PC-9 (cell line): Measurements from ENCODE around the gene CCDC70.

Experiments used
- EZH2 ChIP-seq: fragments of 200-600 bp; sonication (generic); IDR thresholded peaks from 2 replicates; pipeline ENCODE4 v1.8.0; 2017; ENCODE audit warnings: antibody characterized with exemption, low read depth
- TF ChIP-seq, protein P1 (sequence below): fragments of 200-600 bp; sonication (generic); conservative IDR thresholded peaks from 2 replicates; pipeline ENCODE4 v1.6.1; 2017; ENCODE audit warnings: mixed run types, antibody characterized with exemption, mild to moderate bottlenecking, moderate library complexity

- TF ChIP-seq, protein P1, sequence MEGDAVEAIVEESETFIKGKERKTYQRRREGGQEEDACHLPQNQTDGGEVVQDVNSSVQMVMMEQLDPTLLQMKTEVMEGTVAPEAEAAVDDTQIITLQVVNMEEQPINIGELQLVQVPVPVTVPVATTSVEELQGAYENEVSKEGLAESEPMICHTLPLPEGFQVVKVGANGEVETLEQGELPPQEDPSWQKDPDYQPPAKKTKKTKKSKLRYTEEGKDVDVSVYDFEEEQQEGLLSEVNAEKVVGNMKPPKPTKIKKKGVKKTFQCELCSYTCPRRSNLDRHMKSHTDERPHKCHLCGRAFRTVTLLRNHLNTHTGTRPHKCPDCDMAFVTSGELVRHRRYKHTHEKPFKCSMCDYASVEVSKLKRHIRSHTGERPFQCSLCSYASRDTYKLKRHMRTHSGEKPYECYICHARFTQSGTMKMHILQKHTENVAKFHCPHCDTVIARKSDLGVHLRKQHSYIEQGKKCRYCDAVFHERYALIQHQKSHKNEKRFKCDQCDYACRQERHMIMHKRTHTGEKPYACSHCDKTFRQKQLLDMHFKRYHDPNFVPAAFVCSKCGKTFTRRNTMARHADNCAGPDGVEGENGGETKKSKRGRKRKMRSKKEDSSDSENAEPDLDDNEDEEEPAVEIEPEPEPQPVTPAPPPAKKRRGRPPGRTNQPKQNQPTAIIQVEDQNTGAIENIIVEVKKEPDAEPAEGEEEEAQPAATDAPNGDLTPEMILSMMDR: no peak
- TF ChIP-seq EZH2: no peak
These were observed 42.8 kb upstream of the CCDC70 start for GRCh38 chr13:51818781-51819511.
